ENCODE measurements around the gene CNNM4. TPM values are rescaled to one million over a fixed set of nuclear protein-coding genes. Genes with fewer than 3 reads are reported as not detected.

Gene CNNM4
- 8.4 to 10.2 TPM (median 9.9 TPM) in 5 replicates for total RNA-seq (2022; extraction: Qiagen RNA extraction)

GRCh38 chr2:96760036-96760985, at the start of gene CNNM4:
CNNM4 (plus strand) TSS chr2:96760902; CDS start chr2:96761000, 98 bp downstream.

DNA sequence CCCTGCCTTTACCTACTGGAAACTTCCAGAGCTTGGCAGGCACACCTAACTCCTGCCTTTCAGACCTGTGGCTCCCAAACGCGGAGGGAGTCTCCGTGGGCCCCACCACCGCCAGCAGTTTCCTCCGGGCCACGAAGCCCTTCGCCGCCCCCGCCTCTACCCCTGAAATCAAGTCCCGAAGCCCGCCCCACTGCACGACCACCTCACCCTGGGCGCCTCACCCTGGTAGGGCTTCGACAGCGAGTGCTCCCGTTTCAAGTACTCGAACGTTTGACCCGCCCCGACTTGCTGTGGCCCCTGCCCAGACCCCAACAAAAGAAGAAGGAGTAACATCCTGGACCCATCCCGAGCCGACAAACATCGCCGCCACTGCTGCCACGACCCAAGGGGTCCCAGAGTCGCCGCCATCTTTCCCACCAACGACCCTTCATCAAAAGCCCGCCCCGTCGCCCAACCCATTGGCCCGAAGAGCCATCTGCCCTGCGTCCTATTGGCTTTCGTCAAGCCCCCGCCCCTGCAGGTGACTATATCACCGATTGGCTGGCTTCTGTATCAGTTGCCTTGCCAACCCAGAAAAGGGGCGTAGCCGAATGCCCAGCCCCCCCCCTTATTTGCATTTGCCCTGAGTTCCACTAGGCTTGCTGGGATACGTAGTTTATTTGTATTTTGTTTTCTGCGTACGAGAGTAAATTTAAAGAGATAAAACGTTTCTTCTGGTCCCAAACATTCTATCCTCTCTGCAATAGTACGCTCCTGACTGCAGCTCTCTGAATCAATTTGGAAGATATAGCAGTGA, 20.9 kb upstream of the CNNM4 start, which contains the start of gene LMAN2L:
Gene LMAN2L, minus strand, starts transcription at position 432 of the 796 bp plus-strand sequence. Its CDS starts 24 bp downstream, at position 408.

DNA sequence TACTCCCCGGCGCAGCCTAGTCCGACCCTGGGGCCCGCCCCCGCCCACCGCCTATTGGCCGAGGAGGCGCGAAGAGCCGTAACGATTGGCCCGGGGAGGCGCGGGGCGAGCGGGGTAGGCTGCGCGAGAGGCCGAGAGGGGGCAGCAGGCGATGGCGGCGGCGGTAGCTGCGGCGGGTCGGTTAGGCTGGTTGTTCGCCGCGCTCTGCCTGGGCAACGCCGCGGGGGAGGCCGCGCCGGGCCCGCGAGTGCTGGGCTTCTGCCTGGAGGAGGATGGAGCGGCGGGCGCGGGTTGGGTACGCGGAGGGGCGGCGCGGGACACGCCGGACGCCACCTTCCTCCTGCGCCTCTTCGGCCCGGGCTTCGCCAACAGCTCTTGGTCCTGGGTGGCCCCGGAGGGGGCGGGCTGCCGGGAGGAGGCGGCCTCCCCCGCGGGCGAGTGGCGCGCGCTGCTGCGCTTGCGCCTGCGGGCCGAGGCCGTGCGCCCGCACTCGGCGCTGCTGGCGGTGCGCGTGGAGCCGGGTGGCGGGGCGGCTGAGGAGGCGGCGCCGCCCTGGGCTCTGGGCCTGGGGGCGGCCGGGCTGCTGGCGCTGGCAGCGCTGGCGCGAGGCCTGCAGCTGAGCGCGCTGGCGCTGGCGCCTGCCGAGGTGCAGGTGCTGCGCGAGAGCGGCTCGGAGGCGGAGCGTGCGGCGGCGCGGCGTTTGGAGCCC, 55.6 kb downstream of the CNNM4 start, which contains the start of gene CNNM3:
Gene CNNM3, plus strand, starts transcription at position 142 of the 709 bp plus-strand sequence. Its CDS starts 10 bp downstream, at position 152.

GRCh38 chr2:96843538-96844268, 83.0 kb downstream of the CNNM4 start, which contains the start of gene ANKRD23:
ANKRD23 (minus strand) TSS chr2:96844021; CDS start chr2:96843992, 29 bp downstream.

DNA sequence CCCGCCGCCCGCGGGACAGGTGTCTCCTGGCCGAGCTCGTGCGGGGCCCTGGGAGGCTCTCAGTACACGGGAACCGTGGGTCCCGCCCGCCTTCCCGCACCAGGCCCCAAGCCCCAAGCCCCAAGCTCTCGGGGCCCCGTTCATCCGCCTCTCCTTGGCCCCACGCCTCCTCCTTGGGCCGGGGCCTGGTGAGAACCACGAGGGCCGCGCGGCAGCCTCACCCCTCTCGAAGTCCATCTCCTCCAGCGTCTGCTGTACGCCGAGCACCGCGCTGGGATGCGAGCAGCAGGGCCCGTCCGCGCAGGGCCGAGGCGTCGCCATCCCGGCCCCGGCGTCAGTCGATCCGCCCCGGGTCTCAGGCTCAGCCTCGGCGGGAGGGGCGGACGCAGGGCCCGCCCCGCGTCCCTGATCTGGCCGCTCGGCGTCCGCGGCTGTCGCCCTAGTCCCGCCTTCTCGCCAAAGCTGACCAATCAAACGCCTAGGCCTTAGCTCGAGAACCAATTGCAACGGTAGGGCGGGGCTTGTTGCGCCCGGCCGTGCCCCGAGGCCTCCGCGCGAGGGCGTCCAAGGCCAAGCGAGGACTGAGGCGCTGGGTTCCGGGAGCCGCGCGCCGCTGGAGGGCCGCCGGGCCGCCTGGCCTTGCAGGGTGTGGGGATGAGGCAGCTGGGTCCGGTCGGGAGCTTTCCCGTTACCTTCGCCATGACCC, 97.1 kb downstream of the CNNM4 start, which contains the start of gene ANKRD39:
Gene ANKRD39, minus strand, starts transcription at position 350 of the 706 bp plus-strand sequence. Its CDS starts 29 bp downstream, at position 321.

Other genes starting within 250 kb of the CNNM4 start
- 3.6 to 4.4 TPM (median 4.0 TPM) in 5 replicates for gene ARID5A, start 224.2 kb upstream of the CNNM4 start, total RNA-seq (2022; extraction: Qiagen RNA extraction)
- 21.6 to 24.3 TPM (median 22.3 TPM) in 5 replicates for gene KANSL3, start 122.6 kb upstream of the CNNM4 start, total RNA-seq (2022; extraction: Qiagen RNA extraction)
- gene FER1L5, start 118.1 kb upstream of the CNNM4 start, total RNA-seq (2022; extraction: Qiagen RNA extraction): 0.01 TPM in 1 of 5 replicates, not detected in the others
- gene LMAN2L, start 20.8 kb upstream of the CNNM4 start, total RNA-seq (2022; extraction: Qiagen RNA extraction): 19.1 to 21.2 TPM (median 20.3 TPM) in 5 replicates
- 9.3 to 12.8 TPM (median 11.3 TPM) in 5 replicates for gene CNNM3, start 55.4 kb downstream of the CNNM4 start, total RNA-seq (2022; extraction: Qiagen RNA extraction)
- 1.2 to 2.1 TPM (median 1.7 TPM) in 5 replicates for gene ANKRD23, start 83.1 kb downstream of the CNNM4 start, total RNA-seq (2022; extraction: Qiagen RNA extraction)
- gene ANKRD39, start 97.1 kb downstream of the CNNM4 start, total RNA-seq (2022; extraction: Qiagen RNA extraction): 17.7 to 21.9 TPM (median 19.6 TPM) in 5 replicates
- gene SEMA4C, start 109.2 kb downstream of the CNNM4 start, total RNA-seq (2022; extraction: Qiagen RNA extraction): 16.4 to 19.9 TPM (median 18.6 TPM) in 5 replicates
- gene FAM178B, start 225.7 kb downstream of the CNNM4 start, total RNA-seq (2022; extraction: Qiagen RNA extraction): not detected in 5 replicates